Stimulated activated CD8-positive, alpha-beta memory T cell treated with anti-CD3 and anti-CD28 coated beads, Interleukin-7, amount 100 ng/mL, for 48 hours (primary cell): ENCODE measurements around the gene STUM.

Source experiments
- DNase-seq, 2 donors: peaks; one replicate each; pipeline ENCODE4 v3.0.0-alpha.2; 2020; ENCODE audit warnings: low read depth in 1 of 2; ENCODE audit errors: extremely low read depth in 1 of 2

STUM gene

DNA sequence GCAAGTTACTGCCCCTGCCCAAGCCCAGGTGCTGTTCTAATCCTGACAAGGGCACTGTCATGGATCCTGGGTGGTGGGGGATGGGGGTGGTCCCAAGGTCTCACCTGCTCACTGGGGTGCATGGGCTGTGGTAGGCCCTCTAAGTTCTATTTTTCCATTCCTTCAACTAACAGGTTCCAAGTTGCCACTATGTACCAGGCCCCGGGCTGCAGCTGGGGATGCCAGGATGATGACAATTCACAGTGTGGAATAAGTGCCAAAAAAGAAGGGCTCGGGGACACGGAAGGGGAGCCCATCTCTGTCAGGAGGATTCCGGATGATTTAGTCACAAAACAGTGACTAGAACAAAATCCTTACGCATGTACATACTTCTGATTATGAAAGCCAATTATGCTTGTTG is 76.0 kb downstream of the STUM start:
- no peak for DNase-seq

DNA sequence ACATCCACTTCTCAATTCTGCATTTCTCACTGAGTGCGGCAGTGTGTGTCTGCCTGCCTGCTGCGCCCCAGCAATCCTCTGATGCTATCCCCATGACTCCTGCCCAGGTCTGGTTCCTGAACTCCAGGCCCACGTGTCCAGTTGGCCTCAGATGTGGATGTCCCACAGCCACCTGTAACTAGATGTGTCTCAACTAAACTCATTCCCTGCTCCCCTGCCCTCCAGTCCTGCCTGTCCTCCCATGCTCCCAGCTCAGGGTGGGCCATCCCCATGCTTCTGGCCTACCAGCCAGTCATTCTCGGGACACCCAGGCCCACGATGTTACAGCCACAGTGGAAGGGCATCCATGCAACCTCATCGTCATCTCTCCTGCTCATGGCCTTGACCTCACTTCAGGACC is 76.8 kb downstream of the STUM start:
- no peak for DNase-seq

DNA sequence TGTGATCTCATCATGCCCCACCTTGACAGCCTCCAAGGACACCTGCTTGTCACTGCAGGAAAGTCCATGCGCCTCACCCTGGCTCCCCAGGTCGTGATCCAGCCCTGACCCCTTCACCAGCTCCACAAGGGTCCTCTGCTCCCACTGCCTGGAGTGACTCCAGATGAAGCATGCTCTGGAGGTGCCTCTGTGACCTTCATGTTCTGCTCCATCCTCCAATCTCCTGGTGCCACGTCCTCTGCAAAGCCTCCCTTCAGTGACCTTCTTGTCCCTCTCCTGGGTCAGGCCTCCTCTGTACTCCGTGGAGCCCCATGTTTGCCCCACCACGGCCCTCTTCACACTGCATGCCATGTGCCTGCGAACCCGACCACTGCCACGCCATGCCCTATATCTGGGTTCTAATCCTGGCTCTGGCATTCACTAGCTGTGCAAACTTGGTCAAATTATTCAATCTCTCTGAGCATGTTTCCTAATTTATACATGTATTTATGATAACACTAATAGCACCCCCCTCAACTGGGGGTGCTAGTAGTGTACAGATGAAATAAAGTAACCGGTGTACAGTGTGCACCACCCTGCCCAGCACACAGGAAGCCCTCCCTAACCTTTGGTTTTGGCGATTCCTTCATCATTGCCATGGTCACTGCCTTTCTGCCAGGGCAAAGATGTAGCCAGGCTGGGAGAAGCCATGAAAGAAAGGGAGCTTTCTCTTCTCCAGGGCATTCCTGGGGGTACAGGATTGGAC is 77.4 kb downstream of the STUM start:
- DNase-seq, result no peak

DNA sequence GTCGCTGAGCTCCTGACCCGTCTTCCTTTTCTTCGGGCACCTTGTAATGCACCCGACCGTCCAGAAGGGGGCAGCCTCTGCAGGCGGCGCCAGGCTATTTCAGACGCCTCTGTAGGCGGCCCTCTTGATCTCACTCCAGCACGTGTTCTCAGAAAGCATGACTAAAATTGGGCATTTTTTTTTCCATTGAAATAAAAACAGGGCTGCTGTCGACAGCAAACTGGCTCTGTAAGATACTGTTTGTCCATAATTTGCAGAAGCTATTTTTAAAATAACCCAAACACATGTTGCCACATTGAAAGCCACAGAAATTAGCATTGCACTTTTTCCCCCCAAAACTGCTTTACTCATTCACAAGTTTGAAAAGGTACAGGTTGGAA is 78.0 kb downstream of the STUM start:
- DNase-seq, result peak; percentile 63 to 67

DNA sequence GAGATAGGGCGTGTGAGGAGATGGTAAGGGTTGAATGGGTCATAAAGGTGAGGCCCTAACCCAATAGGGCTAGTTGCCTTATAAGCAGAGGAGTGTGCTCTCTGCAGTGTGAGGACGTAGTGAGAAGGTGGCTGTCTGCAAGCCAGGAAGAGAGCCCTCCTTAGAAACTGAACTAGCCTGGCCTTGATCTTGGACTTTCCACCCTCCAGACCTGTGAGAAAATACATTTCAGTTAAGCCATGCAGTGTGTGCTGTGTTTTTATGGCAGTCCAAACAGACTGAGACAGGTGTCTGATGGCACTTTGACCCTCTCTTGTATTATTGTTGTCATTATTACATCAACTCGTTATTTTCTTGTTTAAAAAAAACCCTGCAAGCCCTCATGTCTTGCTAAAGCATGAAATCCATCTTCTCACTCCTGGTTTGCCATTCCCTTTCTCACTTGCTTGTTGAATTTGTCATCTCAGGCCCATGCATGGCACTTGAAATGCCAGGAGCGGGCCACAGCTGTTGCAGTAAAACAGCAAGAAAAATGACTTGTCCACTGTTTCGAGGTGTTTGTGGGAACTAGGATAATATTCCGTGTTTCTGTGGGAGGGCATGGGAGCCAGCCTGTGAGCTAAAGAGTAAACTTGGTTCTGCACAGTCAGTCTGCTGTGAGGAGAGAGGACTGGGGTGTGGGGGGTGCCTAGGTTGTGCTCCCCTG is 78.6 kb downstream of the STUM start:
- DNase-seq, result no peak

DNA sequence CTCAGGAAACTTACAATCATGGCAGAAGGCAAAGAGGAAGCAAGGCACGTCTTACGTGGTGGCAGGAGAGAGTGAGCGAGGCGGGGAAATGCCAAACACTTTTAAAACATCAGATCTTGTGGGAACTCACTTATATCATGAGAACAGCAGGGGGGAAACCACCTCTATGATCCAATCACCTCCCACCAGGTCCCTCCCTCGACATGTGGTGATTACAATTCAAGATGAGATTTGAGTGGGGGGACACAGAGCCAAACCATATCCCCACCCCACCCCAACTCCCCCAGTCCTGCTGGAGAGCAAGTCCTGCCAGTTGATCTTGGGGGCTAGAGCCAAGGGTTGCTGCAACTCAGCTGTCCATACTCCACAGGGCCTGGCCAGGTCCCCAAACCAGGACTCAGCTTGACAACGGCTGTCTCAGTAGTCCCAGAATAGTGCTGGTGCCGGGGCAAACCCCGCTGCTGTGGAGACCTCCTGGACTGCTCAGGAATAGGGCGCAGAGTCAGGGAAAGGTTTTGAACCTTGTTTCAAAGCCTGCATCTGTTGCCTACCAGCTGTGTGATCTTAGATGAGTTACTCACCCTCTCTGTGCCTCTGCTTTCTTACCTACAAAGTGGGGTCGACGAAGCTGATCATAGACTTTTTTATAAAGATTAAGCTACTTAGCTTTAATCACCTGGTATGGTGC is 79.5 kb downstream of the STUM start:
- no peak for DNase-seq

DNA sequence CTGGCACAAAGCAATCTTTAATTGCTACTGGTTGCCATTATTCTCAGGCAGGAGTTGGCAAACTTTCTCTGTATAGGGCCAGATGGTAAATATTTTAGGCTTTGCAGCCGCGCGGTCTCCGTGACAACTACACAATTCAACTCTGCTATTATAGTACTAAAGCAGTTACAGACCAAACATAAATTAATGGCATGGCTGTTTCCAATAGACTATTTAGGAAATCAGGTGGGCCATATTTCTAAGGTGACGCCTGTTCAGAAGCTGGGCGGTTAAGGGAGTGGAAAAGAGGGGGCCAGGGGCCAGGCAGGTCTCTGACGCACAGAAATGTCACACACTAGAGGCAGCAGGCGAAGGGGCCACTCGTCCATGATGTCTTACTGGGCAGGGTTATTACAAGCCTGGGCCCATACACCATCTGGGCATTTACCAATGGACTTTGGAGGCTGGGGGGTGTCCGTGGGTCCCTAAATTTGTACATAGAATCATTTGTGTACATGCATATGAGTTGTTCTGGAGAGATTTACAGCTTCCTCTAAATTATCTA is 80.1 kb downstream of the STUM start:
- no peak for DNase-seq

DNA sequence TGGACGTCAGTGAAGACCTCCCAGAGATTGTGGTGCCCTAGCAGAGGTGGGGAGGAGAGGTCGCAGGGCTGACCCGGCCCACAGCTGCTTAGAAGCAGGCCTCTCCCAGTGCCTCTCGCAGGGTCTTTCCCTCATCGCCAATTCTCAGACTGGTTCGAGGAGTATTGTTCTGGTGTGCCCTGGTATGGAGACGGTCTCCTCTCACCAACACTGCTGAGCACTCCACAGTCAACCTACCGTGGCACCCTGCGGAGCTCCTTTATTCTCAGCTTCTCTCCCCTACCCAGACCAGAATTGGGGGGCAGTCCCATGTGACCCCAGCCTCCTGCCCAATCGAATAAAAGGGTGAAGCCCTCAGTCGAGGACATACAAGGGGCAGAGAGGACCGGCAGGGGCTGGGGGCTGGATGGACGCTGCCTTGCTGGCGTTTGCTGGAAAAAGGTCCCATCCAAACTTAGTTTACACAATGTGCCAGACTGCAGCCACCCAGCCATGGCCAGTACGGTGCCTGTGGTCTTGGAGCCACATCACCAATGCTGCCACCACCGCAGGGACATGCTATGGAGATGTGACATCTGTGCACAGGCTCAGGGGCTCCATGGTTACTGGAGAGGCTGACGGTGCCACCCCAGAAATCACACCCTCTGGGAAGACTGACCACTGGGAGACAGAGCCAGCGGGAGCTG is 80.8 kb downstream of the STUM start:
- DNase-seq, result no peak

DNA sequence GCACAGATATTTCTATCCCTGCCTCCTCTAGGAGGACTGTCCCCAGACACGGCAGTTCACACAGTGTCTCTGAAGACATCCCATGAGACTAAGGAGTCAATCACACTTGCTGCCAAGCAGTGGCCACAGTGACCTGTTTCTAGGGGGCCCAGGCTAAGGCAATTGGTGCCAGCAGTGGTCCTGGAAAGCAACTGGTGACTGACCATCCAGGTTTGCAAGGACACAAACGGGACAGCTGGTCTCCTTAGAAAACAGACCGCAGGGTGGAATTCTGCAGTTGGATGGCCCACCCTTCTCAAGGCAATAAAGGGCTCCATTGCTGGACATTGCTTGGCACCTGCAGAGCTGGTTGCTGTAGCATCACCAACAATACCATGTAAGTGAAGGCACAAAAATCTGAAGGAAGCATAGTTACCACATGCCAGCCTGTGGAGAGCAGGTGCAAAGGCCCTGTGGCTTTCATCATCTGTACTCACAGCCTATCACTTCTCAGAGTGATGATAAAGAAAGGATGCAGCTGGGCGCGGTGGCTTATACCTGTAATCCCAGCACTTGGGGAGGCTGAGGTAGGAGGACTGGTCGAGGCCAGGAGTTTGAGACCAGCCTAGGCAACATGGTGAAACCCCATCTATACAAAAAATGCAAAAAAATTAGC is 81.5 kb downstream of the STUM start:
- DNase-seq, result no peak

DNA sequence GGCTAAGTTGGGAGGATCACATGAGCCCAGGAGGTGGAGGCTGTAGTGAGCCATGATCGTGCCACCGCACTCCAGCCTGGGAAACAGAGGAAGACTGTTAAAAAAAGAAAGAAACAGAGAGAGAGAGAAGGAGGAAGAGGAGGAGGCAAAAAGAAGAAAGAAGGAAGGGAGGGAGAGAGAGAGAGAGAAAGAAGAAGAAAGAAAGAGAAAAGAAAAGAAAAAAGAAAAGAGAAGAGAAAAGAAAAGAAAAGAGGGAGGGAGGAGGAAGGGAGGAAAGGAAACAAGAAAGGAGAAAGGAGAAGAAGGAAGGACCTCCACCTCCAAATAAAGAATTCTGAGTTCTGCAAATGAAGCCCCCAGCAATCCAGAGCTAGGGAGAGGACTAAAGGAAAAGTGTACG is 82.0 kb downstream of the STUM start:
- DNase-seq, result no peak

DNA sequence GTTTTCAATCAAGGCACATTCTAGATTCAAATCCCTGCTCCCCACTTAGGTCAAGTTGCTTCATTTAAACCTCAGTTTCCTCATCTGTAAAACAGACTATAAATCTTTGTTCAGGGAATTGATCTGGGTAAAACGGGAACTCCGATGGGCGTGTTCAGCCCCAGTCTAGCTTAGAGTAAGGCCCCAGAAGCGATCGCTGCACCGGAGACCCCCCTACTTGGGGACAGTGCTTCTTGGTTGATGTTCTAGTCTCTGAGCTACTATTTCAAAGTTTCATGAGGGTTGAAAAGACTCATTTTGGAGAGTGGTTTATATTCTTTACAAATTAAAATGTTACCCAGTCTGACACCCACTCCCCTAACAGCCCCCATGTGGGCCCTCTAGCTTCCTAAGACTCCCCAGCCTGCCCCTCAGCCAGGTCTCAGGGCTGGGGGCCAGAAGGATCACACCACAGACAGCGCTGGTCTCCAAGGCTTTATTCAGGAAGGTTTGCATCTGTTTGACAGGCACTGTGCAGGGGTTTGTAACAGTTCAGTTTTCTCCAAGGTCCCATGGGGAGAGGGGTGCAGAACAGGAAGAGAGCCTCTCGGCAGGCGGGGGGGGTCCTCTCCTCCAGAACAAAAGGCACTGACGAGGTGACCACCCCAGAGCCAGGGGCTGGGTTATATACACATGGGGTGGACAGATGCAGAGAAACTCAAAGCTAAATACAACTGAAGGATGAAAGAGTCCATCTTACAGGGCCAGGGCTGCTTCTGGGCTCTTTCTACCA is 82.9 kb downstream of the STUM start:
- no peak for DNase-seq

DNA sequence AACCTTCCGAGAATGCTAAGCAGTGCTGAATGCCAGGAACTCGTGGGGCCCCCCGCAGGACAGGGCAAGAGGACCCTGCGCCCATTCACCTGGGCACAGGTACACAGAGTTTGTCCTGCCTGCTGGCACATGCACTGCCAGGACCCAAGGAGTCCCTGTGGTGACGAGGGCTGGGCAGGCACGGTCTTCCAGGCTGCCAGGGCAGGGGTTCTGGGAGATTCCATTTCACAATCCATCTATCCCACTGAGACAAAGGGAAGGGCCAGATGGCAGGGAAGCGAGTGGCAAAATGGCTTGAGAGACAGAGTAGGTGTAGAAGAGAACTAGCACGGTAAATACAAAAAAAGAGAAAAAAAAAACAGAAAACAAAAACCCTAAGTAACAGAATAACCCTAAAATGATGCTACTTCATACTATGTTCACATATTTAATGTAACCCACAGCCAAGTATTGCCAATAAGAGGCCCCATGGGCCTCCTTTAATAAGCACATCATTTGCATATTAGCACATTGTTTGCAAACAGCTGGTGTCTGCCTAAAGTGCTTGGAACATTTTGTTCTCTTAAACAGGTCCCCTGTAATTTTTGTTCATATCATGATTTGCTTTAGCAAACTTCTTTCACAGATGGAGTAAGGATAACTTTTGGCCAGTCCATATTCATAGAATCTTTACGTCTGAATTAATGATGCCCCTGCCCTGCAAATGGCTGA is 83.8 kb downstream of the STUM start:
- DNase-seq, result no peak

DNA sequence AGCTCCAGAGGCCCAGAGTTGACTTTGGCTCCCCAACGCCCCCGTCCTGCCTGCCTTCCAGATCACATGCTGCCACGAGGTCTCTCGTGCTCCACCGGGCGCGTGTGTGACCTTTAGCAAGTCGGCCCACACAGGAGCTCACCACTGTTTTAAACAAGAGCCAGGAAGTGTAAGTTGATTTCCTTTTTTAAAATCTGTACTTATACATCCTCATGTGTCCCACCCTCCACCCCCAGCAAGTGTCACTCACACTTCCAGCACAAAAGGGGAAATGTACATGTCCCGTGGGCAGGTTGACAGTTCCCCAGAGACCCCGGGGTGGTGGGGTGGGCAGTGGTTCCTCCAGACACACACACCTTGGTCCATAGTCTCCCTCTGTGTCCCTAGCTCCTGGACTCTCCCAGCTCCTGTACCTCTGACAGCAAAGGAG is 84.4 kb downstream of the STUM start:
- no peak for DNase-seq

DNA sequence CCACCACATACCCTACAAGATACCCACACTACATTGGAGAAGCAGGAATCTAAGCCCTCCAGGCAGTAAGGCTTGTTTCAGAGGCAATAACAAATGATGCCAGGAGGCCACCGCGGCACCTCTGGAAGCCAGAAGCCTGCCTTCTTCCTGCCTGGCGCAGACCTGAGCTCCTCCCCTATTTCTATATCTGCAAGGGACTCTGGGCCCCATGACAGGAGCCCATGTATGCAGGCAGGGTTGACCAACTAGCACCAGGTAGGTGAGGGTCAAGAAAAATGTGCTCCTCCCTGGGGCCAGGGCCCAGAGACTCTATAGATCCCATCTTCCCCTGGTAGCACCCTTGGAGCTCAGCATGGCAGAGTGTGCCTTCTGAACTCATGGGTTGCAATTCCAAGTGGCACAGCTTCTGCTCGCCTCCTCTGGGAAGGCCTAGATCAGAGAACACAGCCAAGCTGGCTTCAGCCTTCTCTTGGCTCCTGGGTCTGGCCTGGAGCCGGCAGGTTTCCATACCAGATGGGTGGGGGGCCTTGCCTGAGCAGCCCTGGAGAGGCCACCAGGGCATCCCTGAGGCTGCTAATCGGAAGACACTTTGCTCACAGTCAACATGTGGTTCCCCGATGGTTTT is 85.1 kb downstream of the STUM start:
- no peak for DNase-seq

DNA sequence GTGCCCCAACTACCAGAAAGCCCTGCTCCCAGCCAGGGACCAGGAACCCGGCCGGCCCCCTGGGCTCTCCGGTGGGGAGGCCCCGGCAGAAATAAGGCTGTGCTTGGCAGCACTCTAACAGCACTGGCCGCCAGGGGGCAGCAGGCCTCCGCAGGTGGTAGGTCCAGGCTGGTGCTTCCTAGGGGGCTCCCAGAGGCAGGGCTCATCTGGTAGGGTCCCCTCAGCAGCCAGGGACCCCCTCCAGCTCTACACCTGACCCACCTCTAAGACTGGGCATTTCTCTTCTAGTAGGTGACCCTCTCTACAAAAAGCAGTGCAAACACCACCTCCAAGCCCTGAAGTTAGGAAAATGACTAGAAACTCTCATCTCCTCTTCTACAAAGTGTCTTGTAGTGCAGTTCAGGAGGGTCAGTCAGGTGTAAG is 85.6 kb downstream of the STUM start:
- DNase-seq, result peak; percentile 62 to 70

DNA sequence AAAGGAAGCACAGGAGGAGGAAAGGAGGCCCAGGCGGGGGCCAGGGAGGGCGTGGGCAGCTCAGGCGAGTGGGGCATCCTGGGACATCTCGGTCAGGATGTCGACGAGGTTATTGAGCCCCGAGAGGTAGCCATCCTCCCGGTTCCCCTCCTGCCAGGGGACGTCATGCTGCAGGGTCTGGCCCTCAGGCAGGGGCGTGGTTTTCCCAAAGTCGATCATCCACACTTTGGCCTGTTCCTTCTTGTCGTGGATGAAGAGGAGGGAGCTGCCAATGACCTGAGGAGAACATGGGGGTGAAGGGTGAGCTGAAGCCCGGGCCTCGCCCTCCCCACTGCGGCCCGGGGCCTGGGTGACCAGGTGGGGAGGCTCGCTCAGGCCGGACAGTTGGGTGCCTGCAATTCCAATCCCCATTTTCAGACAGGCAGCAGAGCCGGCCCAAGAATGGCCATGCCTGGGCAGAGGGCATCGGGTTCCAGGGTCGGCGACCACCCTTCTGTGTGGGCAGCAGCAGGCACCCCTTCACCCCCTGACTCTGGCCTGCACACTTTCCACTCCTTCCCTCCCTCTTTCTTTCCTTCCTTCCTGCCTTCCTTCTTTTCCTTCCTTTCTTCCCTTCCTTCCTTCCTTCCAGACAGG is 86.2 kb downstream of the STUM start:
- no peak for DNase-seq

DNA sequence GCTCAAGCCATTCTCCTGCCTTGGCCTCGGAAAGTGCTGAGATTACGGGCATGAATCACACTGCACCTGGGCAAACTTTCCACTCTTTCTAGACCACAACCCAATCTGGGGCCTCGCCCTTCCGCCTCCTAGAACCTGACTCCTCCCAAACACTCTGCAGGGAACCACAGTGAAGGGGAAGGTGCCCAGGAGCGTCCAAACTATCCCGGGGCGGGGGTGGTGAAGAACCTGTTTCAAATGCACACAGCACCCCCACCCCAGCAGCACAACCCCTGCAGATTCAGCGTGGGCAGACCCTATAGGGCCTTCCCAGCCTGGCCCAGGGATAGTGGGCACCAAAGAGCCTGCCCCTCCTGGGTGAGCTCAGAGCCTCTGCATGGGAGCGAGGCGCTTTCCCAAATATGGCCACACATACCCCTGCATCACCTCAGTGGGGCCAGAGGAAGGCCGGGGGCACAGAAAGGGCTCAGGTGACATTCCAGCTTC is 86.9 kb downstream of the STUM start:
- peak in 1 of 2 donors; percentile 52 for DNase-seq

DNA sequence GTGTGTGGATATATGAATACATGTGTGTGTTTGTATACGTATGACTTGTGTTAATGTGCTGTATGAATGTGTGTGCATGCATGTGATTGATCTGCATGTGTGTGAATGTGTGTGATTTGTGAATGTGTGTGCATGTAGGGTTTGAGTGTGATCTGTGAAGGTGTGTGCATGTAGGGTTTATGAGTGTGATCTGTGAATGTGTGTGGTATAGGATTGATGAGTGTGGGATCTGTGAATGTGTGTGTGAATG is 88.2 kb downstream of the STUM start:
- DNase-seq, result no peak
